H9 (cell line): ENCODE results near the gene TAF3. TPM values are rescaled to one million over a fixed set of nuclear protein-coding genes. Genes with fewer than 3 reads are reported as not detected.

Experiments used
- DNase-seq: peaks from one replicate; pipeline ENCODE4 v3.0.0-alpha.2; 2017
- H2AFZ ChIP-seq: one replicate; pipeline ENCODE4 v1.6.1; 2013; ENCODE audit warnings: mild to moderate bottlenecking, low read length, control low read depth, moderate library complexity
- H2AK5ac ChIP-seq: 2 replicates; pipeline ENCODE4 v1.6.1; 2013; ENCODE audit warnings: low read length, control low read depth, mixed read lengths; ENCODE audit not compliant: insufficient read length
- H2BK120ac ChIP-seq: one replicate; pipeline ENCODE4 v1.6.1; 2013; ENCODE audit warnings: low read depth, mild to moderate bottlenecking, low read length, control low read depth, inconsistent platforms; ENCODE audit not compliant: poor library complexity, severe bottlenecking
- H2BK12ac ChIP-seq: 2 replicates; pipeline ENCODE4 v1.6.1; 2013; ENCODE audit warnings: low read length, control low read depth, mixed read lengths, low read depth; ENCODE audit not compliant: insufficient read length
- H2BK15ac ChIP-seq: 2 replicates; pipeline ENCODE4 v1.6.1; 2013; ENCODE audit warnings: low read depth, low read length, control low read depth
- H2BK20ac ChIP-seq: one replicate; pipeline ENCODE4 v1.6.1; 2013; ENCODE audit warnings: low read depth, mild to moderate bottlenecking, low read length, control low read depth, inconsistent platforms; ENCODE audit not compliant: poor library complexity, severe bottlenecking
- H2BK5ac ChIP-seq: 2 replicates; pipeline ENCODE4 v1.6.1; 2013; ENCODE audit warnings: low read length, control low read depth, mixed read lengths; ENCODE audit not compliant: insufficient read length
- H3K14ac ChIP-seq: 2 replicates; pipeline ENCODE4 v1.6.1; 2013; ENCODE audit warnings: low read length, control low read depth; ENCODE audit not compliant: insufficient read depth
- H3K18ac ChIP-seq: 2 replicates; pipeline ENCODE4 v1.6.1; 2013; ENCODE audit warnings: low read depth, mild to moderate bottlenecking, mixed read lengths, low read length, control low read depth; ENCODE audit not compliant: insufficient read length
- H3K23ac ChIP-seq: 2 replicates; pipeline ENCODE4 v1.6.1; 2013; ENCODE audit warnings: low read length, control low read depth, mixed read lengths, low read depth; ENCODE audit not compliant: insufficient read length
- H3K23me2 ChIP-seq: 2 replicates; pipeline ENCODE4 v1.6.1; 2013; ENCODE audit warnings: low read depth, mild to moderate bottlenecking, mixed read lengths, low read length, control low read depth; ENCODE audit not compliant: insufficient read length, poor library complexity, severe bottlenecking
- H3K27ac ChIP-seq: 2 replicates; pipeline ENCODE4 v1.5.1; 2013; ENCODE audit warnings: low read length, control low read depth, mixed read lengths, low read depth; ENCODE audit not compliant: insufficient read length
- H3K27me3 ChIP-seq: 2 replicates; pipeline ENCODE4 v1.6.1; 2013; ENCODE audit warnings: low read length, control low read depth, inconsistent platforms; ENCODE audit not compliant: insufficient read depth
- H3K4ac ChIP-seq: 2 replicates; pipeline ENCODE4 v1.6.1; 2013; ENCODE audit warnings: low read depth, mild to moderate bottlenecking, control low read depth, inconsistent platforms, low read length, moderate library complexity
- H3K4me1 ChIP-seq: 2 replicates; pipeline ENCODE4 v1.6.1; 2013; ENCODE audit warnings: low read length, control low read depth, inconsistent platforms; ENCODE audit not compliant: insufficient read depth
- H3K4me2 ChIP-seq: 2 replicates; pipeline ENCODE4 v1.6.1; 2013; ENCODE audit warnings: low read length, control low read depth, mixed read lengths; ENCODE audit not compliant: insufficient read length, insufficient read depth
- H3K56ac ChIP-seq: 2 replicates; pipeline ENCODE4 v1.6.1; 2013; ENCODE audit warnings: low read depth, mild to moderate bottlenecking, mixed read lengths, low read length, control low read depth; ENCODE audit not compliant: insufficient read length
- H3K79me1 ChIP-seq: 2 replicates; pipeline ENCODE4 v1.6.1; 2013; ENCODE audit warnings: low read depth, mild to moderate bottlenecking, moderate library complexity, low read length, control low read depth, inconsistent platforms; ENCODE audit not compliant: insufficient read depth, poor library complexity, severe bottlenecking
- H3K79me2 ChIP-seq: 2 replicates; pipeline ENCODE4 v1.6.1; 2013; ENCODE audit warnings: low read length, control low read depth, inconsistent platforms; ENCODE audit not compliant: insufficient read depth
- H3K9ac ChIP-seq: 2 replicates; pipeline ENCODE4 v1.6.1; 2013; ENCODE audit warnings: low read length, control low read depth, mixed read lengths; ENCODE audit not compliant: insufficient read length; ENCODE audit errors: extremely low read depth
- H3K9me3 ChIP-seq: one replicate; pipeline ENCODE4 v1.6.1; 2013; ENCODE audit warnings: low read depth, low read length, inconsistent platforms; ENCODE audit not compliant: control insufficient read depth
- H3T11ph ChIP-seq: one replicate; pipeline ENCODE4 v1.6.1; 2013; ENCODE audit warnings: mild to moderate bottlenecking, low read length, control low read depth, inconsistent platforms
- H4K20me1 ChIP-seq: one replicate; pipeline ENCODE4 v1.6.1; 2013; ENCODE audit not compliant: control insufficient read depth, insufficient read length, insufficient read depth
- H4K5ac ChIP-seq: 2 replicates; pipeline ENCODE4 v1.6.1; 2013; ENCODE audit warnings: low read depth, mild to moderate bottlenecking, mixed read lengths, low read length, control low read depth; ENCODE audit not compliant: insufficient read length
- H4K8ac ChIP-seq: replicated peaks from 2 replicates; pipeline ENCODE4 v1.6.1; 2013; ENCODE audit warnings: low read length, control low read depth, mixed read lengths, low read depth; ENCODE audit not compliant: insufficient read length
- H4K91ac ChIP-seq: 2 replicates; pipeline ENCODE4 v1.6.1; 2013; ENCODE audit warnings: low read depth, mild to moderate bottlenecking, moderate library complexity, mixed read lengths, low read length, control low read depth; ENCODE audit not compliant: insufficient read length
- H3K27ac Mint-ChIP-seq, 3 experiments: 2 replicates in 2 of 3; 3 replicates in 1 of 3; pipeline ENCODE4 v1.8.0; 2020 to 2021; ENCODE audit warnings: mixed read lengths in 3 of 3, mild to moderate bottlenecking in 1 of 3, moderate library complexity in 1 of 3
- H3K27me3 Mint-ChIP-seq: 2 replicates; pipeline ENCODE4 v1.8.0; 2021; ENCODE audit warnings: low read depth, mild to moderate bottlenecking, moderate library complexity, mixed read lengths
- H3K36me3 Mint-ChIP-seq, 3 experiments: 2 replicates in 2 of 3; 3 replicates in 1 of 3; pipeline ENCODE4 v1.8.0; 2020 to 2021; ENCODE audit warnings: low read depth in 3 of 3, mixed read lengths in 3 of 3; ENCODE audit not compliant: insufficient read depth in 1 of 3
- H3K4me1 Mint-ChIP-seq, 2 experiments: 2 replicates each; pipeline ENCODE4 v1.8.0; 2020; ENCODE audit warnings: mixed read lengths in 2 of 2
- H3K4me3 Mint-ChIP-seq, 2 experiments: 2 replicates in 1 of 2; 3 replicates in 1 of 2; pipeline ENCODE4 v1.8.0; 2020 to 2021; ENCODE audit warnings: mild to moderate bottlenecking in 2 of 2, mixed read lengths in 2 of 2, moderate library complexity in 1 of 2
- H3K9me3 Mint-ChIP-seq, 2 experiments: 2 replicates in 1 of 2; 3 replicates in 1 of 2; pipeline ENCODE4 v1.8.0; 2020; ENCODE audit warnings: mild to moderate bottlenecking in 2 of 2, mixed read lengths in 2 of 2, moderate library complexity in 1 of 2
- WGBS: extraction: QIAGEN DNeasy Blood & Tissue Kit; methylation state at CpG from one replicate; pipeline ENCODE4 v1.1.7; 2013; ENCODE audit warnings: missing lambda C conversion rate, low lambda C conversion rate, mixed read lengths; ENCODE audit not compliant: insufficient read length; ENCODE audit errors: extremely low coverage; 5-methylcytosine and 5-hydroxymethylcytosine counted together
- total RNA-seq: library from RNA; stranded (reverse); gene quantifications from 2 replicates; pipeline ENCODE4 v1.2.1, GENCODE V29; 2021
- TF ChIP-seq, protein P1 (sequence below): fragments of 200-600 bp; sonication (generic); conservative IDR thresholded peaks from 3 replicates; pipeline ENCODE4 v1.8.0; 2021; ENCODE audit warnings: antibody characterized with exemption, mild to moderate bottlenecking

Gene TAF3
- total RNA-seq, 1 experiment from 2014 or later = 10.2 TPM

DNA sequence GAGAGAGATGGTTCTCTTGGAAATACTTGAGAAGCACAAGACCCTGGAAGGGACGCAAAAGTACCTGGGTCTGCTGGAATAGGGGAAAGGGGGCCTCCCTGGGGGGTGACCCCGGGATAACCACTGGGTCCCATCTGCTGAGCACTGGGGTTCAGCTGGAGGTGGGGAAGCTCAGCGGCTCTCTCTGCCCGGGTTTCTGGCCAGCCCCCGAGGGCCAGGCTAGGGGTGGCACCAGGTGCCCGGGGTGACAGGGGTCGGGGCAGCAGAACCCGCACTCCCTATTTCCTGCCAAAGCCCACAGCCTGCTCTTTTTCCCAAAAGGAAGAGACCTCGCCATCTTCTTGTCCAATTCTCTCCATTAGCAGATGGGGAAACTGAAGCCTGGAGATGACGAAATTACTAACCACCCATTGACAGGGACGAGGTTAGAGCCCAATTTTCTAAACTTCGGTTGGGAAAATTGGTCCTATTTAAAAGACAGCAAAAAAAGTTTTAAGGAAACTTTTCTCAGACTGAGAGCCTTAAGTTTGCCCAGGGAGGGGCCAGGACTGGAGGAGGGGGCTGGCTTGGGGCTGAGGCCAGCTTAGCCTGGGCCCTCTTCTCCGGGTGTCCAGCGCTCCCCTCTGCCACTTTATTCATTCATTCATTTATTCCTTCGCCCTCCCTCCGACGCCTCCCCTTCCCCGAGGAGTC, 218.3 kb downstream of the TAF3 start:
- no peak overlapping the region for H3K18ac ChIP-seq
- no peak overlapping the region for H3K56ac ChIP-seq
- no peak overlapping the region for H4K8ac ChIP-seq
- no peak overlapping the region for H4K91ac ChIP-seq
- H4K20me1 ChIP-seq = no peaks in the 10 kb centered on the region
- no peak overlapping the region for H3K14ac ChIP-seq
- peaks cover 3 to 28% of the 10 kb centered on the region in 2 experiments for H3K9me3 Mint-ChIP-seq
- H3K4me2 ChIP-seq = no peak overlapping the region
- no peak overlapping the region for H3K4me3 Mint-ChIP-seq
- no peak overlapping the region for H4K5ac ChIP-seq
- H3K27ac Mint-ChIP-seq = no peak overlapping the region
- no peak overlapping the region for H2BK12ac ChIP-seq
- no peaks in the 10 kb centered on the region for H3K79me1 ChIP-seq
- H2BK20ac ChIP-seq = no peak overlapping the region
- no peak overlapping the region for H2BK15ac ChIP-seq
- H3K9ac ChIP-seq = no peak overlapping the region
- peaks cover 90% of the 10 kb centered on the region for H3K27me3 ChIP-seq
- DNase-seq = no peak
- no peak overlapping the region for H3K27ac ChIP-seq
- no peaks in the 10 kb centered on the region for H3K9me3 ChIP-seq
- no CpG with 5 or more reads among the region's 18 CpGs for WGBS
- no peak overlapping the region for H3T11ph ChIP-seq
- peaks cover 9 to 36% of the 10 kb centered on the region in 2 experiments for H3K4me1 Mint-ChIP-seq
- H3K27me3 Mint-ChIP-seq = peaks cover 100% of the 10 kb centered on the region
- H2BK5ac ChIP-seq = no peak overlapping the region
- peaks cover 2% of the 10 kb centered on the region for H3K23me2 ChIP-seq
- H2BK120ac ChIP-seq = no peak overlapping the region
- no peaks in the 10 kb centered on the region for H3K79me2 ChIP-seq
- no peak overlapping the region for H3K23ac ChIP-seq
- H3K4me1 ChIP-seq = peaks cover 5% of the 10 kb centered on the region; the same call in 1 of the 2 replicates
- TF ChIP-seq, protein P1, sequence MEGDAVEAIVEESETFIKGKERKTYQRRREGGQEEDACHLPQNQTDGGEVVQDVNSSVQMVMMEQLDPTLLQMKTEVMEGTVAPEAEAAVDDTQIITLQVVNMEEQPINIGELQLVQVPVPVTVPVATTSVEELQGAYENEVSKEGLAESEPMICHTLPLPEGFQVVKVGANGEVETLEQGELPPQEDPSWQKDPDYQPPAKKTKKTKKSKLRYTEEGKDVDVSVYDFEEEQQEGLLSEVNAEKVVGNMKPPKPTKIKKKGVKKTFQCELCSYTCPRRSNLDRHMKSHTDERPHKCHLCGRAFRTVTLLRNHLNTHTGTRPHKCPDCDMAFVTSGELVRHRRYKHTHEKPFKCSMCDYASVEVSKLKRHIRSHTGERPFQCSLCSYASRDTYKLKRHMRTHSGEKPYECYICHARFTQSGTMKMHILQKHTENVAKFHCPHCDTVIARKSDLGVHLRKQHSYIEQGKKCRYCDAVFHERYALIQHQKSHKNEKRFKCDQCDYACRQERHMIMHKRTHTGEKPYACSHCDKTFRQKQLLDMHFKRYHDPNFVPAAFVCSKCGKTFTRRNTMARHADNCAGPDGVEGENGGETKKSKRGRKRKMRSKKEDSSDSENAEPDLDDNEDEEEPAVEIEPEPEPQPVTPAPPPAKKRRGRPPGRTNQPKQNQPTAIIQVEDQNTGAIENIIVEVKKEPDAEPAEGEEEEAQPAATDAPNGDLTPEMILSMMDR = no peak
- no peak overlapping the region for H2AFZ ChIP-seq
- H3K36me3 Mint-ChIP-seq = no peaks in the 10 kb centered on the region; a peak in 1 of 7 replicates
- no peak overlapping the region for H3K4ac ChIP-seq
- no peak overlapping the region for H2AK5ac ChIP-seq
